Liver (tissue), 3 donors: Measurements from ENCODE around the gene RAB31.
"Not testable (repeated sequence)": the region's sequence is repeated elsewhere in the genome, so short reads cannot be mapped to it uniquely, and the experiment has no call there.

Experiments used
- ATF3 ChIP-seq: IDR thresholded peaks from 2 replicates; pipeline ENCODE4 v1.6.1; 2016; ENCODE audit warnings: antibody characterized with exemption
- HNF4G ChIP-seq: IDR thresholded peaks from 2 replicates; pipeline ENCODE4 v1.6.1; 2016; ENCODE audit warnings: antibody characterized with exemption
- SP1 ChIP-seq: IDR thresholded peaks from 2 replicates; pipeline ENCODE4 v1.6.1; 2018; ENCODE audit warnings: antibody characterized with exemption, mild to moderate bottlenecking
- TF ChIP-seq, protein P1 (sequence below): fragments of 150-350 bp; IDR thresholded peaks from 2 replicates; pipeline ENCODE4 v1.5.1; 2017; ENCODE audit warnings: improper control_type of control experiment, low read depth, low read length; ENCODE audit not compliant: missing input control
- TF ChIP-seq, protein P2 (sequence below): IDR thresholded peaks from 2 replicates; pipeline ENCODE4 v1.6.1; 2016; ENCODE audit warnings: antibody characterized with exemption, mild to moderate bottlenecking
- donor health status: healthy.
- donor health status: healthy.

GRCh38 chr18:9902264-9902663 lies 194.2 kb downstream of the RAB31 start:
- TF ChIP-seq, protein P1, sequence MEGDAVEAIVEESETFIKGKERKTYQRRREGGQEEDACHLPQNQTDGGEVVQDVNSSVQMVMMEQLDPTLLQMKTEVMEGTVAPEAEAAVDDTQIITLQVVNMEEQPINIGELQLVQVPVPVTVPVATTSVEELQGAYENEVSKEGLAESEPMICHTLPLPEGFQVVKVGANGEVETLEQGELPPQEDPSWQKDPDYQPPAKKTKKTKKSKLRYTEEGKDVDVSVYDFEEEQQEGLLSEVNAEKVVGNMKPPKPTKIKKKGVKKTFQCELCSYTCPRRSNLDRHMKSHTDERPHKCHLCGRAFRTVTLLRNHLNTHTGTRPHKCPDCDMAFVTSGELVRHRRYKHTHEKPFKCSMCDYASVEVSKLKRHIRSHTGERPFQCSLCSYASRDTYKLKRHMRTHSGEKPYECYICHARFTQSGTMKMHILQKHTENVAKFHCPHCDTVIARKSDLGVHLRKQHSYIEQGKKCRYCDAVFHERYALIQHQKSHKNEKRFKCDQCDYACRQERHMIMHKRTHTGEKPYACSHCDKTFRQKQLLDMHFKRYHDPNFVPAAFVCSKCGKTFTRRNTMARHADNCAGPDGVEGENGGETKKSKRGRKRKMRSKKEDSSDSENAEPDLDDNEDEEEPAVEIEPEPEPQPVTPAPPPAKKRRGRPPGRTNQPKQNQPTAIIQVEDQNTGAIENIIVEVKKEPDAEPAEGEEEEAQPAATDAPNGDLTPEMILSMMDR: not testable (repeated sequence)
- TF ChIP-seq, protein P2, sequence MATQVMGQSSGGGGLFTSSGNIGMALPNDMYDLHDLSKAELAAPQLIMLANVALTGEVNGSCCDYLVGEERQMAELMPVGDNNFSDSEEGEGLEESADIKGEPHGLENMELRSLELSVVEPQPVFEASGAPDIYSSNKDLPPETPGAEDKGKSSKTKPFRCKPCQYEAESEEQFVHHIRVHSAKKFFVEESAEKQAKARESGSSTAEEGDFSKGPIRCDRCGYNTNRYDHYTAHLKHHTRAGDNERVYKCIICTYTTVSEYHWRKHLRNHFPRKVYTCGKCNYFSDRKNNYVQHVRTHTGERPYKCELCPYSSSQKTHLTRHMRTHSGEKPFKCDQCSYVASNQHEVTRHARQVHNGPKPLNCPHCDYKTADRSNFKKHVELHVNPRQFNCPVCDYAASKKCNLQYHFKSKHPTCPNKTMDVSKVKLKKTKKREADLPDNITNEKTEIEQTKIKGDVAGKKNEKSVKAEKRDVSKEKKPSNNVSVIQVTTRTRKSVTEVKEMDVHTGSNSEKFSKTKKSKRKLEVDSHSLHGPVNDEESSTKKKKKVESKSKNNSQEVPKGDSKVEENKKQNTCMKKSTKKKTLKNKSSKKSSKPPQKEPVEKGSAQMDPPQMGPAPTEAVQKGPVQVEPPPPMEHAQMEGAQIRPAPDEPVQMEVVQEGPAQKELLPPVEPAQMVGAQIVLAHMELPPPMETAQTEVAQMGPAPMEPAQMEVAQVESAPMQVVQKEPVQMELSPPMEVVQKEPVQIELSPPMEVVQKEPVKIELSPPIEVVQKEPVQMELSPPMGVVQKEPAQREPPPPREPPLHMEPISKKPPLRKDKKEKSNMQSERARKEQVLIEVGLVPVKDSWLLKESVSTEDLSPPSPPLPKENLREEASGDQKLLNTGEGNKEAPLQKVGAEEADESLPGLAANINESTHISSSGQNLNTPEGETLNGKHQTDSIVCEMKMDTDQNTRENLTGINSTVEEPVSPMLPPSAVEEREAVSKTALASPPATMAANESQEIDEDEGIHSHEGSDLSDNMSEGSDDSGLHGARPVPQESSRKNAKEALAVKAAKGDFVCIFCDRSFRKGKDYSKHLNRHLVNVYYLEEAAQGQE: not testable (repeated sequence)
- not testable (repeated sequence) for TF ChIP-seq ATF3, HNF4G, SP1
